GM12873 (cell line): ENCODE results near the gene LTBR.

ENCODE experiments used
- CTCF ChIP-seq: IDR thresholded peaks from 2 replicates; pipeline ENCODE4 v1.5.1; 2012; ENCODE audit warnings: low read depth, mild to moderate bottlenecking, moderate library complexity, low read length, control low read depth; ENCODE audit not compliant: insufficient read depth; ENCODE audit errors: missing control alignments

Gene LTBR

GRCh38 chr12:6377667-6377994 is 6.3 kb upstream of the LTBR start:
- no peak for TF ChIP-seq CTCF

GRCh38 chr12:6378709-6379472 is 5.1 kb upstream of the LTBR start:
- no peak for TF ChIP-seq CTCF

GRCh38 chr12:6380141-6381121 is 3.5 kb upstream of the LTBR start:
- no peak for TF ChIP-seq CTCF

- TF ChIP-seq CTCF = no peak
Measured at GRCh38 chr12:6382371-6382770, 1.6 kb upstream of the LTBR start.

- TF ChIP-seq CTCF = no peak
Measured at GRCh38 chr12:6382982-6383381, 980 bp upstream of the LTBR start.

- no peak for TF ChIP-seq CTCF
Measured at GRCh38 chr12:6384499-6385436, 806 bp downstream of the LTBR start.

GRCh38 chr12:6386038-6386437 is 2.1 kb downstream of the LTBR start:
- TF ChIP-seq CTCF = no peak
